CD4-positive, alpha-beta T cell (primary cell): ENCODE data around the gene NFAM1. TPM values are rescaled to one million over a fixed set of nuclear protein-coding genes. Genes with fewer than 3 reads are reported as not detected.

Experiments
- ATAC-seq: fragments of 200-7000 bp; cut with Tn5 transposase; one replicate; pipeline ENCODE4 v1.10.0; 2022; ENCODE audit warnings: mild to moderate bottlenecking; ENCODE audit not compliant: poor library complexity
- CTCF ChIA-PET: fragments of 350-600 bp; sonication (Branson Sonifier 250); formaldehyde crosslinking; loops from one replicate; lab custom pipeline; 2021; ENCODE audit warnings: antibody characterized with exemption, inconsistent platforms; lab: Charles Lee
- POLR2A ChIA-PET: fragments of 350-600 bp; sonication (Branson Sonifier 250); formaldehyde crosslinking; loops from one replicate; lab custom pipeline; 2021; ENCODE audit warnings: antibody characterized with exemption, inconsistent platforms; lab: Charles Lee
- DNase-seq, 14 experiments: peaks; one replicate each; pipeline ENCODE4 v3.0.0-alpha.2; 2013 to 2020; ENCODE audit warnings: mixed read lengths in 2 of 14
- H3K27ac ChIP-seq, 2 donors: one replicate each; pipeline versions ENCODE4 v1.5.1 to v1.7.0; 2013; ENCODE audit warnings: low read length in 2 of 2, low read depth in 1 of 2, mild to moderate bottlenecking in 1 of 2
- H3K27me3 ChIP-seq, 2 experiments: 1 replicate in 1 of 2; 2 replicates in 1 of 2; pipeline versions ENCODE4 v1.6.1 to v1.7.0; 2013; ENCODE audit warnings: low read length in 2 of 2, control low read depth in 1 of 2, mild to moderate bottlenecking in 1 of 2, moderate library complexity in 1 of 2; ENCODE audit not compliant: insufficient read depth in 2 of 2, control insufficient read depth in 1 of 2
- H3K36me3 ChIP-seq: one replicate; pipeline ENCODE4 v1.6.1; 2013; ENCODE audit warnings: low read length, control low read depth; ENCODE audit not compliant: insufficient read depth
- H3K4me1 ChIP-seq: one replicate; pipeline ENCODE4 v1.6.1; 2013; ENCODE audit warnings: low read length, control low read depth; ENCODE audit not compliant: insufficient read depth
- H3K4me3 ChIP-seq: one replicate; pipeline ENCODE4 v1.5.1; 2013; ENCODE audit warnings: mild to moderate bottlenecking, low read length, moderate library complexity
- H3K9me3 ChIP-seq, 2 experiments: 1 replicate in 1 of 2; 2 replicates in 1 of 2; pipeline versions ENCODE4 v1.6.1 to v1.7.0; 2013; ENCODE audit warnings: low read length in 2 of 2, mild to moderate bottlenecking in 2 of 2, control low read depth in 1 of 2, moderate library complexity in 1 of 2; ENCODE audit not compliant: control insufficient read depth in 1 of 2, insufficient read depth in 1 of 2
- H3K27ac Mint-ChIP-seq: one replicate; pipeline ENCODE4 v1.8.0; 2020; ENCODE audit warnings: mixed read lengths
- H3K27me3 Mint-ChIP-seq: one replicate; pipeline ENCODE4 v1.8.0; 2021; ENCODE audit warnings: mixed read lengths
- H3K36me3 Mint-ChIP-seq: one replicate; pipeline ENCODE4 v1.8.0; 2021; ENCODE audit warnings: low read depth, mixed read lengths
- H3K4me1 Mint-ChIP-seq: one replicate; pipeline ENCODE4 v1.8.0; 2021; ENCODE audit warnings: low read depth, mixed read lengths
- H3K4me3 Mint-ChIP-seq: one replicate; pipeline ENCODE4 v1.8.0; 2020; ENCODE audit warnings: mild to moderate bottlenecking, mixed read lengths
- H3K9me3 Mint-ChIP-seq: one replicate; pipeline ENCODE4 v1.8.0; 2020; ENCODE audit warnings: mixed read lengths
- intact Hi-C, 2 experiments: fragments of 100-400 bp; cut with DNase I in 1 of 2; cut with micrococcal nuclease in 1 of 2; formaldehyde crosslinking; loops; one replicate each; pipeline versions ENCODE4 v1.15.1 to v1.9.0; 2023 to 2025; cut with DNase I, micrococcal nuclease
- total RNA-seq, 174 experiments: library from RNA in 2 of 174; stranded (reverse) in 2 of 174; gene quantifications; one replicate each; pipeline ENCODE4 v1.2.3 and lab custom pipeline; 2021 to 2026
- TF ChIP-seq, protein P1 (sequence below): fragments of 200-600 bp; IDR thresholded peaks from one replicate; pipeline ENCODE4 v1.8.0; 2022; ENCODE audit warnings: antibody characterized with exemption, mild to moderate bottlenecking

The NFAM1 gene
- total RNA-seq, 2 experiments from 2014 or later: 0.34 to 0.38 TPM

DNA sequence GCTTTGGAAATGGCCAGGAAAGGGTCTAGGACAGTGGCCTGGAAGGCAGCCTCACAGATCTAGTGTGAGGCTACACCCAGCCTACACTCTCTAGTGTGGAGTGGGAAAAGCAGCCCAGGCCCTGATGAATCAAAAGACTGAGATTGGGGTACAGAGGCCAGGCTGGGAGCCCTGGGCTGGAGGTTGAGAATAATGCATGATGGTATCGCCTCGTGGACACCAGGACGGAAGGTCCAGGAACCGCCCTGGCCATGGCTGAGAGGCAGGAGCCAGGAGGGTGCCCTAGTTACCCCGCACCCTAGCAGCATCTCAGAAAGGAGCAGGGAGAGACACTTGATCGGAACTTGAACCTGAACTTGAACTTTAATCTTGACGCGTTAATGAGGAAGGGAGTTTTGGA lies 40.5 kb upstream of the NFAM1 start:
- no peak for DNase-seq
- H3K4me3 Mint-ChIP-seq: no peak overlapping the region

DNA sequence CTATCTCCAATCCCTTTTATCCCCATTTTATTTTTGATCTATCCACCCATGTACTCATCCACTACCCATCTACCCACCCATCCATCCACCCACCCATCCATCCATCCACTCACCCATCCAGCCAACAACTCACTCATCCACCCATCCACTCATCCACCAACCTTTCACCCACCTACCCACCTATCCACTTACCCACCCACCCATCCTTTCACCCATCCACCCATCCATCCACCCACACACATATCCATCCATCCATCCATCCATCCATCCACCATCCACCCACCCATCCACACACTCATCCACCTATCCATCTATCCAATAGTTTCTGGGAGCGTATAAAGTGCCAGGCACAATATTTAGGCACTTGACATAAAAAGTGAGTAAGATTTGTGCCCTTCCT lies 39.2 kb upstream of the NFAM1 start:
- Histone ChIP-seq H3K36me3 (no peaks in the 10 kb centered on the region), H3K27me3 (no peaks in the 10 kb centered on the region), H3K4me1 (no peaks in the 10 kb centered on the region), H3K27ac (no peak overlapping the region), H3K9me3 (no peaks in the 10 kb centered on the region), H3K4me3 (no peak overlapping the region)
- DNase-seq: no peak
- TF ChIP-seq, protein P1, sequence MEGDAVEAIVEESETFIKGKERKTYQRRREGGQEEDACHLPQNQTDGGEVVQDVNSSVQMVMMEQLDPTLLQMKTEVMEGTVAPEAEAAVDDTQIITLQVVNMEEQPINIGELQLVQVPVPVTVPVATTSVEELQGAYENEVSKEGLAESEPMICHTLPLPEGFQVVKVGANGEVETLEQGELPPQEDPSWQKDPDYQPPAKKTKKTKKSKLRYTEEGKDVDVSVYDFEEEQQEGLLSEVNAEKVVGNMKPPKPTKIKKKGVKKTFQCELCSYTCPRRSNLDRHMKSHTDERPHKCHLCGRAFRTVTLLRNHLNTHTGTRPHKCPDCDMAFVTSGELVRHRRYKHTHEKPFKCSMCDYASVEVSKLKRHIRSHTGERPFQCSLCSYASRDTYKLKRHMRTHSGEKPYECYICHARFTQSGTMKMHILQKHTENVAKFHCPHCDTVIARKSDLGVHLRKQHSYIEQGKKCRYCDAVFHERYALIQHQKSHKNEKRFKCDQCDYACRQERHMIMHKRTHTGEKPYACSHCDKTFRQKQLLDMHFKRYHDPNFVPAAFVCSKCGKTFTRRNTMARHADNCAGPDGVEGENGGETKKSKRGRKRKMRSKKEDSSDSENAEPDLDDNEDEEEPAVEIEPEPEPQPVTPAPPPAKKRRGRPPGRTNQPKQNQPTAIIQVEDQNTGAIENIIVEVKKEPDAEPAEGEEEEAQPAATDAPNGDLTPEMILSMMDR: no peak
- Mint-ChIP-seq H3K27ac (no peak overlapping the region), H3K4me3 (no peak overlapping the region), H3K4me1 (no peaks in the 10 kb centered on the region), H3K27me3 (no peaks in the 10 kb centered on the region), H3K36me3 (no peaks in the 10 kb centered on the region), H3K9me3 (no peaks in the 10 kb centered on the region)
- ChIA-PET CTCF (no interaction called here), POLR2A (no interaction called here)
- intact Hi-C loops: loop anchor here in 1 of 2 experiments (10.0 kb wide), 1 partner anchor 507 kb away; the partner anchor contains the start of gene SEPTIN3
- ATAC-seq: no peak

More for the DNA sequence above, 40.5 kb upstream of the NFAM1 start:
- H3K27ac ChIP-seq: no peak overlapping the region
- H3K36me3 ChIP-seq: no peaks in the 10 kb centered on the region
- ATAC-seq: no peak
- H3K36me3 Mint-ChIP-seq: no peaks in the 10 kb centered on the region
- no peaks in the 10 kb centered on the region for H3K27me3 Mint-ChIP-seq
- intact Hi-C loops: loop anchor here (1.0 to 10.0 kb wide), 3 partner anchors 303 to 508 kb away; partner anchors contain the start of gene SEPTIN3 (in 1 of the 2)
- CTCF ChIA-PET: interaction anchor here (1.1 kb wide), 1 partner anchor 108 kb away, joined by 3 read pairs; no protein-coding TSS in a partner anchor
- H3K4me1 Mint-ChIP-seq: no peaks in the 10 kb centered on the region
- TF ChIP-seq, protein P1: no peak
- H3K27me3 ChIP-seq: no peaks in the 10 kb centered on the region
- no peak overlapping the region for H3K4me3 ChIP-seq
- POLR2A ChIA-PET: no interaction called here
- H3K4me1 ChIP-seq: no peaks in the 10 kb centered on the region
- H3K27ac Mint-ChIP-seq: no peak overlapping the region
- H3K9me3 Mint-ChIP-seq: no peaks in the 10 kb centered on the region
- no peaks in the 10 kb centered on the region for H3K9me3 ChIP-seq

DNA sequence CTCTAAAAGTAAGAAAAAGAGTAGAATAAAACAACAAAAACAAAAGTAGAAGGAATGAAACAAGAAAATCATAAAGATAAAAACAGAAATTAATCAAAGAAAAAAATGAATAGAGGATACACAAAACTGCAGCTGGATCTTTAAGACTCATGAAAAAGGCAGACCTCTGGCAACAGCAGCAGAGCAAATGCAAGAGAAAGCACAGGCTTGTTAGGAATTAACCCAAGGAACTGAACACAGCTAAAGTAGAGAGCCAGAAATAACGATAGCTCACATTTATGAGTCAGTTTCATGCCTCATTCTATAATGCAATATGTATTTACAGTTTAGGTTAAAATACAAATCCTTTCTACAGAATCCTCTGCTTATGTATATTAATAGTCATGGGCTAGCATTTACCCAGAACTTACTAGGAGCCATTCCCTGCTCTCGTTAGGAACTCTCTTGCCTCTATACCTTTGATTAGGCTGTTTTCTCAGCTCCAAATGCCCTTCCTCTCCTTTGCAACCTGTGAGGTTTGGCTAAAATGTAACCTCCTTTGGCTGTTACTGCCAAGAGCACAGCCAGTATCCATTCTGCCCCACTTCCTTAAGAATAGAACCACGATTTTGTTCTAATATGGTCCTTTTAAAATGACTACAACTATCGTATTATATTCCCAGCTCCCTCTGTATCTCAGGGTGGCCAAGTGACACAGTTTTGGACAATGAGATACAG lies 38.3 kb upstream of the NFAM1 start:
- Mint-ChIP-seq H3K27me3 (no peaks in the 10 kb centered on the region), H3K27ac (no peak overlapping the region), H3K36me3 (no peaks in the 10 kb centered on the region), H3K4me3 (no peak overlapping the region), H3K4me1 (no peaks in the 10 kb centered on the region), H3K9me3 (no peaks in the 10 kb centered on the region)
- Histone ChIP-seq H3K4me1 (no peaks in the 10 kb centered on the region), H3K9me3 (no peaks in the 10 kb centered on the region), H3K27me3 (no peaks in the 10 kb centered on the region), H3K36me3 (no peaks in the 10 kb centered on the region), H3K27ac (no peak overlapping the region), H3K4me3 (no peak overlapping the region)
- ChIA-PET POLR2A (interaction anchor here (0.6 kb wide), 1 partner anchor 29 kb away, joined by 3 read pairs; no protein-coding TSS in a partner anchor), CTCF (interaction anchor here (0.6 to 0.9 kb wide), 2 partner anchors 14 to 90 kb away, joined by 3 read pairs; no protein-coding TSS in a partner anchor)
- intact Hi-C loops: loop anchor here in 1 of 2 experiments (10.0 kb wide), 1 partner anchor 506 kb away; the partner anchor contains the start of gene SEPTIN3
- no peak for ATAC-seq
- DNase-seq: no peak
- TF ChIP-seq, protein P1: no peak
